HG03571 (cell line): Measurements from ENCODE around the gene SLC46A3.
"Not testable (repeated sequence)": the region's sequence is repeated elsewhere in the genome, so short reads cannot be mapped to it uniquely, and the experiment has no call there.

Experiments
- ATAC-seq: cut with Tn5 transposase; IDR thresholded peaks from one replicate; pipeline ENCODE4 v1.9.1; 2021; ENCODE audit not compliant: unreplicated experiment

The SLC46A3 gene

GRCh38 chr13:28684257-28684656, 34.5 kb downstream of the SLC46A3 start:
- ATAC-seq: no peak

GRCh38 chr13:28683169-28683568, 35.6 kb downstream of the SLC46A3 start:
- ATAC-seq: not testable (repeated sequence)

GRCh38 chr13:28680541-28680940, 38.2 kb downstream of the SLC46A3 start:
- ATAC-seq: no peak

GRCh38 chr13:28679628-28680027, 39.1 kb downstream of the SLC46A3 start:
- ATAC-seq: no peak

GRCh38 chr13:28678809-28679208, 40.0 kb downstream of the SLC46A3 start:
- ATAC-seq: no peak

GRCh38 chr13:28671126-28671792, 47.5 kb downstream of the SLC46A3 start:
- no peak for ATAC-seq

- no peak for ATAC-seq
Observed at GRCh38 chr13:28666897-28667488, 51.8 kb downstream of the SLC46A3 start.

- ATAC-seq: peak; percentile 7
Observed at GRCh38 chr13:28659621-28659970, 59.2 kb downstream of the SLC46A3 start.

- ATAC-seq: peak; percentile 86
Observed at GRCh38 chr13:28658796-28659620, 59.8 kb downstream of the SLC46A3 start, which contains the start of gene POMP. Gene POMP, plus strand, starts transcription at chr13:28659130. Its CDS starts 55 bp downstream, at chr13:28659185.

- no peak for ATAC-seq
Observed at GRCh38 chr13:28658539-28658795, 60.3 kb downstream of the SLC46A3 start.

GRCh38 chr13:28657784-28658538, 60.8 kb downstream of the SLC46A3 start:
- ATAC-seq: no peak

GRCh38 chr13:28655561-28655960, 63.2 kb downstream of the SLC46A3 start:
- no peak for ATAC-seq

- no peak for ATAC-seq
Observed at GRCh38 chr13:28654276-28654675, 64.5 kb downstream of the SLC46A3 start.

- no peak for ATAC-seq
Observed at GRCh38 chr13:28653111-28653510, 65.7 kb downstream of the SLC46A3 start.

- ATAC-seq: no peak
Observed at GRCh38 chr13:28651810-28652401, 66.9 kb downstream of the SLC46A3 start.

GRCh38 chr13:28650284-28650683, 68.5 kb downstream of the SLC46A3 start:
- no peak for ATAC-seq
